ENCODE results near the gene SMIM24. TPM values are rescaled to one million over a fixed set of nuclear protein-coding genes. Genes with fewer than 3 reads are reported as not detected.

Gene SMIM24
- total and polyA plus RNA-seq, 2 experiments from 2014 or later, result 0.22 to 0.63 TPM

- TF ChIP-seq, protein P1, sequence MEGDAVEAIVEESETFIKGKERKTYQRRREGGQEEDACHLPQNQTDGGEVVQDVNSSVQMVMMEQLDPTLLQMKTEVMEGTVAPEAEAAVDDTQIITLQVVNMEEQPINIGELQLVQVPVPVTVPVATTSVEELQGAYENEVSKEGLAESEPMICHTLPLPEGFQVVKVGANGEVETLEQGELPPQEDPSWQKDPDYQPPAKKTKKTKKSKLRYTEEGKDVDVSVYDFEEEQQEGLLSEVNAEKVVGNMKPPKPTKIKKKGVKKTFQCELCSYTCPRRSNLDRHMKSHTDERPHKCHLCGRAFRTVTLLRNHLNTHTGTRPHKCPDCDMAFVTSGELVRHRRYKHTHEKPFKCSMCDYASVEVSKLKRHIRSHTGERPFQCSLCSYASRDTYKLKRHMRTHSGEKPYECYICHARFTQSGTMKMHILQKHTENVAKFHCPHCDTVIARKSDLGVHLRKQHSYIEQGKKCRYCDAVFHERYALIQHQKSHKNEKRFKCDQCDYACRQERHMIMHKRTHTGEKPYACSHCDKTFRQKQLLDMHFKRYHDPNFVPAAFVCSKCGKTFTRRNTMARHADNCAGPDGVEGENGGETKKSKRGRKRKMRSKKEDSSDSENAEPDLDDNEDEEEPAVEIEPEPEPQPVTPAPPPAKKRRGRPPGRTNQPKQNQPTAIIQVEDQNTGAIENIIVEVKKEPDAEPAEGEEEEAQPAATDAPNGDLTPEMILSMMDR (IDR thresholded peaks at IDR 0.05; ENCODE audit: low read depth, low read length), result no peak
- Histone ChIP-seq H3K4me3 (no peak overlapping the region), H3K4me1 (ENCODE audit: low read depth) (peaks cover 4% of the 10 kb centered on the region), H3K27ac (no peak overlapping the region), H3K9me3 (ENCODE audit: low read depth) (no peaks in the 10 kb centered on the region), H3K36me3 (peaks cover 8% of the 10 kb centered on the region), H3K27me3 (no peaks in the 10 kb centered on the region)
- DNase-seq (ENCODE audit: low read depth in 1 of 2, low spot score in 1 of 2), result no peak
Observed at GRCh38 chr19:3497757-3498520, 17.6 kb upstream of the SMIM24 start.

GRCh38 chr19:3496392-3497273, 16.3 kb upstream of the SMIM24 start:
- TF ChIP-seq, protein P1 (IDR thresholded peaks at IDR 0.05; ENCODE audit: low read depth, low read length), result no peak
- no peaks in the 10 kb centered on the region for H3K27me3 ChIP-seq
- H3K9me3 ChIP-seq (ENCODE audit: low read depth), result no peaks in the 10 kb centered on the region
- H3K27ac ChIP-seq, result no peak overlapping the region
- no peak for DNase-seq (ENCODE audit: low read depth in 1 of 2, low spot score in 1 of 2)
- H3K4me3 ChIP-seq, result no peak overlapping the region
- H3K36me3 ChIP-seq, result peaks cover 8% of the 10 kb centered on the region
- peaks cover 4% of the 10 kb centered on the region for H3K4me1 ChIP-seq (ENCODE audit: low read depth)

GRCh38 chr19:3494559-3494958, 14.2 kb upstream of the SMIM24 start:
- H3K27ac ChIP-seq, result no peak overlapping the region
- H3K4me3 ChIP-seq, result no peak overlapping the region
- peaks cover 2% of the 10 kb centered on the region for H3K4me1 ChIP-seq (ENCODE audit: low read depth)
- H3K36me3 ChIP-seq, result peaks cover 8% of the 10 kb centered on the region
- no peaks in the 10 kb centered on the region for H3K9me3 ChIP-seq (ENCODE audit: low read depth)
- DNase-seq (ENCODE audit: low read depth in 1 of 2, low spot score in 1 of 2), result no peak
- TF ChIP-seq, protein P1 (IDR thresholded peaks at IDR 0.05; ENCODE audit: low read depth, low read length), result no peak
- no peaks in the 10 kb centered on the region for H3K27me3 ChIP-seq

DNA sequence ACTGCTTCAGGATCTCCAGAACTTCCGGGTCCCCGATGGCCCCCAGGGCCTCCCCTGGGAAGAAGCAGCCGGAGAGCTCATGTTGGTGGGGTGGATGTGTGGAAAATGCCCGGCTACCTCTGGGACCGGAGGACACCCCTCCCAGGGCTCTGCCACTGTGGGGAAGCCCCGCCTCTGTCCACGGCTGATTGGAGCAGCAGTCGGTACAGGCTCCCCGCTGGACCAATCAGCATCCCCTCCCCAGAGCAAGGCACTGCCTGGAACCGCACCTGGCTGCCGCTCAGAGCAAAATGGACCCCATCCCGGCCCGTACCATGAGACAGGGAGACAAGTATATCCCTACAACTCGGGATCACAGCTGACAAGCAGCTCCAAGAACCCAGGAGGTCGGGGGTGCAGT, 13.7 kb upstream of the SMIM24 start:
- Histone ChIP-seq H3K27me3 (no peaks in the 10 kb centered on the region), H3K4me1 (ENCODE audit: low read depth) (no peaks in the 10 kb centered on the region), H3K27ac (no peak overlapping the region), H3K9me3 (ENCODE audit: low read depth) (no peaks in the 10 kb centered on the region), H3K36me3 (peaks cover 8% of the 10 kb centered on the region), H3K4me3 (no peak overlapping the region)
- DNase-seq (ENCODE audit: low read depth in 1 of 2, low spot score in 1 of 2), result peak in 1 of 2 donors; percentile 18
- TF ChIP-seq, protein P1 (IDR thresholded peaks at IDR 0.05; ENCODE audit: low read depth, low read length), result no peak

DNA sequence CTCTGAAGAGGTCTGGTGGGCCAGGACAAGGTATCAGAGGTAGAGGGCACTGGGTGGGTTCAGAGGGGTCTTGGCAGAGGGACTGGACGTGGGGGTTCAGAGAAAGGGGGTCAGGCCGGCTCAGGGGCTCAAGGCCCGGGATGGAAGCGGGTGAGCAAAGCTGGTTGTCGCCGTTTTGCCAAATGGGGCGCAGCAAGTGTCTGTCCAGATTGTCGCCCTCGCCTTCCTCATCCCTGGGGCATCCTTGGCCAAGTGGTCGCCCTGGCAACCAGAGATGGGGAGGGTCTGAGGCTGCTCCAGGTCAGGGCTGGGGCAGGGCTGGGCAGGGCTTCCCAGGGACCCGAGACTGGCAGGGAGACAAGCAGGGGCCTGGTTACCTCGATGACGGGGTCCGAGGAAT, 13.3 kb upstream of the SMIM24 start:
- no peak overlapping the region for H3K27ac ChIP-seq
- DNase-seq (ENCODE audit: low read depth in 1 of 2, low spot score in 1 of 2), result no peak
- no peaks in the 10 kb centered on the region for H3K4me1 ChIP-seq (ENCODE audit: low read depth)
- H3K36me3 ChIP-seq, result peaks cover 8% of the 10 kb centered on the region
- H3K27me3 ChIP-seq, result no peaks in the 10 kb centered on the region
- no peaks in the 10 kb centered on the region for H3K9me3 ChIP-seq (ENCODE audit: low read depth)
- no peak overlapping the region for H3K4me3 ChIP-seq
- TF ChIP-seq, protein P1 (IDR thresholded peaks at IDR 0.05; ENCODE audit: low read depth, low read length), result no peak
